Body of pancreas (tissue), 4 donors: ENCODE measurements around the gene VMP1.

Source experiments
- POLR2A ChIP-seq, 3 donors: fragments of 450-650 bp; IDR thresholded peaks; one replicate each; pipeline ENCODE4 v1.6.1; 2016; ENCODE audit warnings: antibody characterized with exemption in 3 of 3, mild to moderate bottlenecking in 2 of 3
- TF ChIP-seq, protein P1 (sequence below), 7 experiments: fragments of 450-650 bp in 4 of 7; fragments of 200-600 bp in 3 of 7; sonication (generic) in 3 of 7; IDR thresholded peaks; one replicate each; pipeline ENCODE4 v1.5.1; 2016 to 2019; ENCODE audit warnings: antibody characterized with exemption in 7 of 7

DNA sequence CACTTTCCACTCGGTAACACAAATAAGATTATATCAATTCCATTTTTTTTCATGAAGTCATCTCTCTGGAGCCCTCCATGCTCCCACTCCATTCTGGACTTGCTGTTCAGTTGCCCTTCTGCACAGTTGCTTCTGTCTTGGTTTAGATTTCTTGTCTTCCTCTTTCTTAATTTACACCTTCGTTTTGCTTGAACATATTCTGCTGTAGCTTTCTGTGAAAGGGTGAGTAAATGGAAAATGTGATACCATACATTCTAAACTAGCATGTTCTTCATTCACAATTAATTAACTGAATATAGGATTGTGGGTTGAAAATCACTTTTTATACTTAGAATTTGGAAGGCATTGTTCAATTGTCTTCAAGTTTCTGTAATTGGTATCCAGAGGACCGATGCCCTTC, 69.6 kb downstream of the VMP1 start:
- TF ChIP-seq, protein P1, sequence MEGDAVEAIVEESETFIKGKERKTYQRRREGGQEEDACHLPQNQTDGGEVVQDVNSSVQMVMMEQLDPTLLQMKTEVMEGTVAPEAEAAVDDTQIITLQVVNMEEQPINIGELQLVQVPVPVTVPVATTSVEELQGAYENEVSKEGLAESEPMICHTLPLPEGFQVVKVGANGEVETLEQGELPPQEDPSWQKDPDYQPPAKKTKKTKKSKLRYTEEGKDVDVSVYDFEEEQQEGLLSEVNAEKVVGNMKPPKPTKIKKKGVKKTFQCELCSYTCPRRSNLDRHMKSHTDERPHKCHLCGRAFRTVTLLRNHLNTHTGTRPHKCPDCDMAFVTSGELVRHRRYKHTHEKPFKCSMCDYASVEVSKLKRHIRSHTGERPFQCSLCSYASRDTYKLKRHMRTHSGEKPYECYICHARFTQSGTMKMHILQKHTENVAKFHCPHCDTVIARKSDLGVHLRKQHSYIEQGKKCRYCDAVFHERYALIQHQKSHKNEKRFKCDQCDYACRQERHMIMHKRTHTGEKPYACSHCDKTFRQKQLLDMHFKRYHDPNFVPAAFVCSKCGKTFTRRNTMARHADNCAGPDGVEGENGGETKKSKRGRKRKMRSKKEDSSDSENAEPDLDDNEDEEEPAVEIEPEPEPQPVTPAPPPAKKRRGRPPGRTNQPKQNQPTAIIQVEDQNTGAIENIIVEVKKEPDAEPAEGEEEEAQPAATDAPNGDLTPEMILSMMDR (IDR thresholded peaks at IDR 0.05), result no peak
- no peak for TF ChIP-seq POLR2A (IDR thresholded peaks at IDR 0.05)
